K562 (cell line): ENCODE results near the gene RNF214. TPM values are rescaled to one million over a fixed set of nuclear protein-coding genes. Genes with fewer than 3 reads are reported as not detected.

Experiments used
- ATAC-seq: fragments of 200-7000 bp; cut with Tn5 transposase; 3 replicates; pipeline ENCODE4 v1.9.1; 2020; ENCODE audit warnings: moderate library complexity
- BruUV-seq: library from RNA; stranded (reverse); fragments of 400-500 nt; replicated peaks from 2 replicates; lab custom pipeline; 2021; lab: Mats Ljungman, UMichigan
- CTCF ChIA-PET: fragments of 300-600 bp; formaldehyde crosslinking; extraction: SDS; loops from one replicate; lab custom pipeline; 2021; ENCODE audit warnings: low intra/inter-chr PET ratio; lab: Yijun Ruan, JAX
- POLR2A ChIA-PET: fragments of 300-600, 350-650 bp; sonication (Branson Sonifier 250); formaldehyde crosslinking; extraction: SDS; loops from one replicate; lab custom pipeline; 2021; ENCODE audit warnings: antibody characterized with exemption, inconsistent platforms; lab: Yijun Ruan, JAX
- DNase-seq, 4 experiments: peaks; one replicate each; pipeline versions ENCODE4 v3.0.0 to v3.0.0-alpha.2; 2011 to 2018; ENCODE audit warnings: low spot score in 3 of 4, mixed read lengths in 3 of 4; ENCODE audit errors: extremely low read depth in 1 of 4
- FAIRE-seq: peaks from 2 replicates; lab custom pipeline; 2011; peaks lifted over from hg19 to GRCh38; lab: Jason Lieb, UNC
- H2AFZ ChIP-seq: 2 replicates; pipeline ENCODE4 v1.6.0; 2011; ENCODE audit warnings: low read depth, low read length, control low read depth, inconsistent platforms
- H3K27ac ChIP-seq: fragments of 200-600 bp; 3 replicates; pipeline ENCODE4 v1.8.0; 2011; ENCODE audit warnings: low read depth, mild to moderate bottlenecking, control low read depth, inconsistent platforms, low read length, moderate library complexity, mixed read lengths; ENCODE audit errors: extremely low read depth
- H3K27me3 ChIP-seq, 2 experiments: fragments of 300-600 bp in 1 of 2; 2 replicates in 1 of 2; 3 replicates in 1 of 2; pipeline versions ENCODE4 v1.6.0 to v1.8.0; 2011; ENCODE audit warnings: inconsistent platforms in 2 of 2, low read length in 2 of 2, mild to moderate bottlenecking in 1 of 2, mixed read lengths in 1 of 2, moderate library complexity in 1 of 2; ENCODE audit not compliant: control insufficient read depth in 2 of 2, insufficient read depth in 2 of 2
- H3K36me3 ChIP-seq: fragments of 300-600 bp; 3 replicates; pipeline ENCODE4 v1.8.0; 2011; ENCODE audit warnings: mild to moderate bottlenecking, low read length, inconsistent platforms; ENCODE audit not compliant: control insufficient read depth, insufficient read depth
- H3K4me1 ChIP-seq, 2 experiments: fragments of 200-600 bp in 1 of 2; replicated peaks in 1 of 2; 2 replicates in 1 of 2; 3 replicates in 1 of 2; pipeline versions ENCODE4 v1.5.1 to v1.8.0; 2011; ENCODE audit warnings: inconsistent platforms in 2 of 2, low read length in 2 of 2, mild to moderate bottlenecking in 1 of 2, mixed read lengths in 1 of 2, moderate library complexity in 1 of 2; ENCODE audit not compliant: control insufficient read depth in 2 of 2, insufficient read depth in 2 of 2
- H3K4me2 ChIP-seq: 2 replicates; pipeline ENCODE4 v1.6.1; 2011; ENCODE audit warnings: low read length, control low read depth, inconsistent platforms, mixed read lengths; ENCODE audit not compliant: insufficient read depth
- H3K4me3 ChIP-seq: fragments of 200-600 bp; sonication (generic), shearing (Covaris generic); 2 replicates; pipeline ENCODE4 v1.5.1; 2016; ENCODE audit warnings: control low read depth, inconsistent platforms
- H3K79me2 ChIP-seq: fragments of 200-600 bp; 3 replicates; pipeline ENCODE4 v1.8.0; 2011; ENCODE audit warnings: low read length, inconsistent platforms; ENCODE audit not compliant: control insufficient read depth, insufficient read depth
- H3K9ac ChIP-seq, 2 experiments: 2 replicates each; pipeline versions ENCODE4 v1.6.0 to v1.6.1; 2011; ENCODE audit warnings: low read depth in 2 of 2, low read length in 2 of 2, control low read depth in 1 of 2, inconsistent platforms in 1 of 2, mild to moderate bottlenecking in 1 of 2, mixed read lengths in 1 of 2; ENCODE audit not compliant: insufficient read depth in 1 of 2
- H3K9me1 ChIP-seq: one replicate; pipeline ENCODE4 v1.6.0; 2011; ENCODE audit warnings: inconsistent platforms, mild to moderate bottlenecking, low read length, moderate library complexity; ENCODE audit not compliant: control insufficient read depth, insufficient read depth
- H3K9me3 ChIP-seq: replicated peaks from 2 replicates; pipeline ENCODE4 v1.5.1; 2011; ENCODE audit warnings: low read depth, low read length, inconsistent platforms; ENCODE audit not compliant: control insufficient read depth, insufficient read depth
- H4K20me1 ChIP-seq: replicated peaks from 2 replicates; pipeline ENCODE4 v1.6.1; 2011; ENCODE audit warnings: low read length, inconsistent platforms, mixed read lengths; ENCODE audit not compliant: control insufficient read depth, insufficient read depth
- ADNP ChIP-seq: fragments of 200-800 bp; sonication (Bioruptor generic); IDR thresholded peaks from 2 replicates; pipeline ENCODE4 v1.6.1; 2016; ENCODE audit warnings: missing genetic modification characterization, missing compliant biosample characterization
- ZBTB40 ChIP-seq, 2 experiments: fragments of 450-650 bp in 1 of 2; sonication (generic) in 1 of 2; formaldehyde crosslinking in 1 of 2; IDR thresholded peaks; 2 replicates each; pipeline versions ENCODE4 v1.7.1 to v1.9.0; 2016 to 2022; ENCODE audit warnings: inconsistent platforms in 1 of 2, mild to moderate bottlenecking in 1 of 2, missing genetic modification reagents in 1 of 2
- WGBS: fragments of 100-300 bp; shearing (Covaris generic); methylation state at CpG from one replicate; pipeline ENCODE4 v1.1.6; 2016; ENCODE audit warnings: low coverage, mixed read lengths; ENCODE audit not compliant: insufficient coverage; ENCODE audit errors: missing lambda C conversion rate; 5-methylcytosine and 5-hydroxymethylcytosine counted together
- in situ Hi-C: fragments of 300-500 bp; cut with MboI; formaldehyde crosslinking; loops from 4 replicates; pipeline ENCODE4 v1.15.0; 2018; ENCODE audit warnings: inconsistent platforms, mixed read lengths
- intact Hi-C: fragments of 100-400 bp; cut with micrococcal nuclease; formaldehyde crosslinking; loops from 2 replicates; pipeline ENCODE4 v1.14.2; 2022
- polyA plus RNA-seq, 8 experiments: library from polyadenylated mRNA; depleted of rRNA in 4 of 8; stranded (reverse) in 5 of 8; unstranded in 3 of 8; fragments of >200 nt; fragmentation: Nextera tagmentation in 2 of 8; fragmentation: Illumina TruSeq in 1 of 8; extraction: Ambion mirVana in 2 of 8; extraction: Trizol in 1 of 8; gene quantifications; 2 replicates each; pipeline versions ENCODE4 v1.2.1 to v1.2.3, GENCODE V29; 2011 to 2014; ENCODE audit warnings: inconsistent platforms in 1 of 8, missing spikeins in 1 of 8
- total RNA-seq, 7 experiments: library from RNA; depleted of rRNA in 6 of 7; stranded (reverse); fragments of >200 nt in 6 of 7; fragmentation: Illumina TruSeq in 2 of 7; extraction: Trizol in 2 of 7; gene quantifications; 2 replicates each; pipeline versions ENCODE4 v1.2.1 to v1.2.3, GENCODE V29; 2011 to 2021; ENCODE audit warnings: low replicate concordance in 1 of 7

Gene RNF214
- total and polyA plus RNA-seq, 9 of the 15 experiments (the other 6 are each of a cell fraction or from before 2014, with no cell fraction given) = 6.6 to 24.8 (median 11.9) TPM

- no peaks in the 10 kb centered on the region; the same call in 1 of the 2 replicates for H4K20me1 ChIP-seq
- H3K4me3 ChIP-seq = no peak overlapping the region
- intact Hi-C loops = no loop called here
- H3K9ac ChIP-seq = peak overlapping the region in 1 of 2 experiments; percentile 36; a peak in 2 of 4 replicates
- no peak for TF ChIP-seq ADNP
- DNase-seq = no peak
- FAIRE-seq = no peak
- H3K9me1 ChIP-seq = no peaks in the 10 kb centered on the region
- ChIA-PET POLR2A (interaction anchor here (0.6 to 0.7 kb wide), 3 partner anchors 9 to 16 kb away, joined by 3 to 6 read pairs (median 3); no protein-coding TSS in a partner anchor), CTCF (no interaction called here)
- H3K36me3 ChIP-seq = peaks cover 10% of the 10 kb centered on the region; the same call in 1 of the 3 replicates
- peaks cover 0 to 23% of the 10 kb centered on the region in 2 experiments; a peak in 3 of 5 replicates for H3K4me1 ChIP-seq
- in situ Hi-C loops = no loop called here
- H3K27ac ChIP-seq = no peak overlapping the region
- no peak for ATAC-seq
- H3K9me3 ChIP-seq = no peaks in the 10 kb centered on the region
- BruUV-seq = no TSS peak
- H3K4me2 ChIP-seq = no peak overlapping the region
- no peaks in the 10 kb centered on the region for H3K79me2 ChIP-seq
- WGBS = 70% methylated on average over 10 of the region's 14 CpGs
- no peaks in the 10 kb centered on the region for H3K27me3 ChIP-seq
- no peak overlapping the region for H2AFZ ChIP-seq
Measured at GRCh38 chr11:117201658-117202305, 30.7 kb upstream of the RNF214 start.

GRCh38 chr11:117202386-117203068 is 29.9 kb upstream of the RNF214 start:
- intact Hi-C loops (no loop called here), in situ Hi-C loops (no loop called here)
- H3K9ac ChIP-seq = peak overlapping the region in 1 of 2 experiments; percentile 36; a peak in 1 of 4 replicates
- WGBS = 81% methylated on average over 6 of the region's 7 CpGs
- DNase-seq = no peak
- ChIA-PET POLR2A (interaction anchor here (0.6 to 0.8 kb wide), 4 partner anchors 10 to 23 kb away, joined by 3 to 6 read pairs (median 4); no protein-coding TSS in a partner anchor), CTCF (no interaction called here)
- no peak overlapping the region for H3K27ac ChIP-seq
- FAIRE-seq = no peak
- H3K79me2 ChIP-seq = no peaks in the 10 kb centered on the region
- H2AFZ ChIP-seq = no peak overlapping the region
- no peaks in the 10 kb centered on the region for H3K9me1 ChIP-seq
- no peak overlapping the region for H3K4me3 ChIP-seq
- no peaks in the 10 kb centered on the region; the same call in 1 of the 2 replicates for H4K20me1 ChIP-seq
- ATAC-seq = no peak
- no peaks in the 10 kb centered on the region for H3K27me3 ChIP-seq
- H3K4me1 ChIP-seq = peaks cover 0 to 22% of the 10 kb centered on the region in 2 experiments; a peak in 3 of 5 replicates
- no TSS peak for BruUV-seq
- no peak overlapping the region for H3K4me2 ChIP-seq
- H3K9me3 ChIP-seq = no peaks in the 10 kb centered on the region
- H3K36me3 ChIP-seq = peaks cover 10% of the 10 kb centered on the region; the same call in 1 of the 3 replicates
- TF ChIP-seq ZBTB40 (IDR thresholded peaks at IDR 0.05) = peak; percentile 86
- TF ChIP-seq ZBTB40 (CRISPR knock-in tag; IDR thresholded peaks at IDR 0.05) = peak; percentile 56; the same call in 1 of the 2 replicates
